H1 (cell line): ENCODE data around the gene STK33. TPM values are rescaled to one million over a fixed set of nuclear protein-coding genes. Genes with fewer than 3 reads are reported as not detected.

ENCODE experiments used
- CTCF ChIA-PET: fragments of 300-600 bp; sonication (Branson Sonifier 250); formaldehyde crosslinking; loops from one replicate; lab custom pipeline; 2021; ENCODE audit not compliant: partially characterized antibody; lab: Charles Lee
- POLR2A ChIA-PET: fragments of 300-600 bp; sonication (Branson Sonifier 250); formaldehyde crosslinking; loops from one replicate; lab custom pipeline; 2021; ENCODE audit warnings: inconsistent platforms; ENCODE audit not compliant: partially characterized antibody; lab: Charles Lee
- DNase-seq, 2 experiments: peaks; one replicate each; pipeline versions ENCODE4 v3.0.0 to v3.0.0-alpha.2; 2010 to 2022; ENCODE audit warnings: low spot score in 2 of 2, low read depth in 1 of 2, mixed read lengths in 1 of 2
- FAIRE-seq: peaks from 2 replicates; lab custom pipeline; 2011; peaks lifted over from hg19 to GRCh38; lab: Jason Lieb, UNC
- H2AFZ ChIP-seq: 2 replicates; pipeline ENCODE4 v1.8.1; 2012; ENCODE audit warnings: low read length, inconsistent platforms
- H2AK5ac ChIP-seq: 2 replicates; pipeline ENCODE4 v1.6.1; 2013; ENCODE audit warnings: low read depth, low read length
- H2BK120ac ChIP-seq: replicated peaks from 2 replicates; pipeline ENCODE3; 2013; ENCODE audit warnings: low read depth, low read length, inconsistent platforms
- H2BK12ac ChIP-seq: 2 replicates; pipeline ENCODE4 v1.6.1; 2013; ENCODE audit warnings: low read depth, low read length
- H2BK15ac ChIP-seq: 2 replicates; pipeline ENCODE4 v1.6.1; 2013; ENCODE audit warnings: low read length
- H2BK20ac ChIP-seq: 2 replicates; pipeline ENCODE4 v1.6.1; 2013; ENCODE audit warnings: low read length
- H2BK5ac ChIP-seq: 2 replicates; pipeline ENCODE4 v1.6.1; 2013; ENCODE audit warnings: low read depth, low read length
- H3K14ac ChIP-seq: 2 replicates; pipeline ENCODE4 v1.6.1; 2013; ENCODE audit warnings: inconsistent platforms; ENCODE audit not compliant: insufficient read length
- H3K18ac ChIP-seq: 2 replicates; pipeline ENCODE4 v1.6.1; 2013; ENCODE audit warnings: low read length; ENCODE audit errors: extremely low read depth
- H3K23ac ChIP-seq: 2 replicates; pipeline ENCODE4 v1.6.1; 2013; ENCODE audit warnings: inconsistent platforms; ENCODE audit not compliant: insufficient read length
- H3K23me2 ChIP-seq: 2 replicates; pipeline ENCODE4 v1.6.1; 2013; ENCODE audit warnings: low read depth, low read length
- H3K27ac ChIP-seq: 2 replicates; pipeline ENCODE4 v1.6.1; 2011; ENCODE audit warnings: low read depth, low read length, inconsistent platforms
- H3K27me3 ChIP-seq, 4 experiments: replicated peaks in 1 of 4; 1 replicate in 1 of 4; 2 replicates in 3 of 4; pipeline versions ENCODE4 v1.6.1 to v1.8.1; 2011 to 2013; ENCODE audit warnings: low read length in 3 of 4, mild to moderate bottlenecking in 3 of 4, inconsistent platforms in 2 of 4, mixed read lengths in 2 of 4, moderate library complexity in 1 of 4; ENCODE audit not compliant: control insufficient read depth in 3 of 4, insufficient read depth in 3 of 4; ENCODE audit errors: extremely low read depth in 1 of 4
- H3K36me3 ChIP-seq, 4 experiments: 2 replicates each; pipeline versions ENCODE4 v1.6.1 to v1.8.1; 2011 to 2013; ENCODE audit warnings: mild to moderate bottlenecking in 4 of 4, low read length in 3 of 4, moderate library complexity in 2 of 4, control low read depth in 1 of 4, inconsistent platforms in 1 of 4; ENCODE audit not compliant: insufficient read depth in 4 of 4, control insufficient read depth in 2 of 4
- H3K4ac ChIP-seq: replicated peaks from 2 replicates; pipeline ENCODE3; 2013; ENCODE audit warnings: low read length, low read depth, mixed read lengths, inconsistent platforms; ENCODE audit not compliant: insufficient read length
- H3K4me1 ChIP-seq, 4 experiments: replicated peaks in 1 of 4; 1 replicate in 1 of 4; 2 replicates in 3 of 4; pipeline versions ENCODE4 v1.6.1 to v1.8.1; 2011 to 2013; ENCODE audit warnings: low read length in 3 of 4, inconsistent platforms in 2 of 4, mixed read lengths in 1 of 4; ENCODE audit not compliant: insufficient read depth in 4 of 4, control insufficient read depth in 3 of 4
- H3K4me2 ChIP-seq, 2 experiments: 2 replicates each; pipeline versions ENCODE4 v1.6.1 to v1.8.1; 2011 to 2013; ENCODE audit warnings: low read depth in 2 of 2, low read length in 2 of 2, control low read depth in 1 of 2, inconsistent platforms in 1 of 2, mild to moderate bottlenecking in 1 of 2; ENCODE audit not compliant: insufficient read depth in 1 of 2
- H3K4me3 ChIP-seq, 4 experiments: fragments of 200-600, 300-600 bp in 1 of 4; sonication (generic), shearing (Covaris generic), sonication (Bioruptor Twin) in 1 of 4; 2 replicates each; pipeline versions ENCODE4 v1.5.1 to v1.8.1; 2011 to 2016; ENCODE audit warnings: low read length in 4 of 4, low read depth in 3 of 4, control low read depth in 2 of 4, inconsistent platforms in 2 of 4, mild to moderate bottlenecking in 2 of 4, mixed read lengths in 1 of 4, moderate library complexity in 1 of 4; ENCODE audit not compliant: insufficient read depth in 2 of 4; ENCODE audit errors: extremely low read depth in 1 of 4
- H3K56ac ChIP-seq: replicated peaks from 2 replicates; pipeline ENCODE3; 2013; ENCODE audit warnings: low read depth, mild to moderate bottlenecking, mixed read lengths, low read length, inconsistent platforms; ENCODE audit not compliant: insufficient read length
- H3K79me1 ChIP-seq: 2 replicates; pipeline ENCODE4 v1.6.1; 2013; ENCODE audit warnings: low read depth, low read length, control low read depth
- H3K79me2 ChIP-seq, 2 experiments: 2 replicates each; pipeline versions ENCODE4 v1.6.1 to v1.8.1; 2012 to 2013; ENCODE audit warnings: low read length in 2 of 2, mild to moderate bottlenecking in 2 of 2, inconsistent platforms in 1 of 2; ENCODE audit not compliant: insufficient read depth in 2 of 2, control insufficient read depth in 1 of 2
- H3K9ac ChIP-seq, 4 experiments: replicated peaks in 1 of 4; 1 replicate in 1 of 4; 2 replicates in 3 of 4; pipeline versions ENCODE4 v1.6.1 to v1.8.1; 2011 to 2013; ENCODE audit warnings: low read depth in 3 of 4, low read length in 3 of 4, control low read depth in 2 of 4, mild to moderate bottlenecking in 2 of 4, moderate library complexity in 2 of 4, inconsistent platforms in 1 of 4; ENCODE audit errors: extremely low read depth in 1 of 4
- H3K9me3 ChIP-seq, 2 experiments: 2 replicates each; pipeline versions ENCODE4 v1.6.1 to v1.8.1; 2012 to 2013; ENCODE audit warnings: mild to moderate bottlenecking in 2 of 2, moderate library complexity in 2 of 2, control low read depth in 1 of 2, inconsistent platforms in 1 of 2, low read depth in 1 of 2, low read length in 1 of 2, mixed read lengths in 1 of 2; ENCODE audit not compliant: insufficient read depth in 2 of 2
- H4K20me1 ChIP-seq, 2 experiments: replicated peaks in 1 of 2; 2 replicates each; pipeline versions ENCODE3 to v1.8.1; 2011 to 2013; ENCODE audit warnings: inconsistent platforms in 2 of 2, low read length in 2 of 2, mild to moderate bottlenecking in 1 of 2; ENCODE audit not compliant: insufficient read depth in 2 of 2, control insufficient read depth in 1 of 2
- H4K5ac ChIP-seq: 2 replicates; pipeline ENCODE4 v1.6.1; 2013; ENCODE audit warnings: low read length, low read depth, mixed read lengths, inconsistent platforms; ENCODE audit not compliant: insufficient read length
- H4K8ac ChIP-seq: 2 replicates; pipeline ENCODE4 v1.8.0; 2013; ENCODE audit warnings: mild to moderate bottlenecking, moderate library complexity, low read length, inconsistent platforms; ENCODE audit not compliant: insufficient read depth; ENCODE audit errors: extremely low read depth
- H4K91ac ChIP-seq: replicated peaks from 2 replicates; pipeline ENCODE3; 2013; ENCODE audit warnings: low read length, mixed read lengths, inconsistent platforms; ENCODE audit not compliant: insufficient read length
- CBX5 ChIP-seq: fragments of 300-800, 300-1000 bp; sonication (generic); IDR thresholded peaks from 2 replicates; pipeline ENCODE4 v1.7.1; 2016; ENCODE audit warnings: antibody characterized with exemption, low read length, low read depth
- CBX8 ChIP-seq: fragments of 300-800, 300-1000 bp; sonication (generic); IDR thresholded peaks from 2 replicates; pipeline ENCODE4 v1.7.1; 2016; ENCODE audit warnings: low read depth, low read length, borderline replicate concordance
- CTCF ChIP-seq, 3 experiments: IDR thresholded peaks; 1 replicate in 2 of 3; 2 replicates in 1 of 3; pipeline versions ENCODE4 v1.5.1 to v1.6.1; 2011; ENCODE audit warnings: low read length in 3 of 3, mild to moderate bottlenecking in 3 of 3, inconsistent platforms in 2 of 3, low read depth in 1 of 3, moderate library complexity in 1 of 3; ENCODE audit not compliant: insufficient read depth in 1 of 3; ENCODE audit errors: control extremely low read depth in 1 of 3
- RAD21 ChIP-seq, 2 experiments: IDR thresholded peaks in 1 of 2; conservative IDR thresholded peaks in 1 of 2; 2 replicates each; pipeline ENCODE4 v1.6.1; 2011; ENCODE audit warnings: low read depth in 2 of 2, low read length in 2 of 2, improper control_type of control experiment in 1 of 2, inconsistent platforms in 1 of 2, mild to moderate bottlenecking in 1 of 2, moderate library complexity in 1 of 2
- SP1 ChIP-seq: IDR thresholded peaks from 2 replicates; pipeline ENCODE4 v1.6.1; 2011; ENCODE audit warnings: low read depth, low read length
- ZNF274 ChIP-seq: IDR thresholded peaks from 2 replicates; pipeline ENCODE4 v1.7.0; 2012; ENCODE audit warnings: low read length, borderline replicate concordance; ENCODE audit errors: extremely low read depth
- WGBS, 2 experiments: shearing (Covaris generic) in 1 of 2; methylation state at CpG; one replicate each; pipeline versions ENCODE4 v1.1.6 to v1.1.7; 2013 to 2015; ENCODE audit warnings: low lambda C conversion rate in 2 of 2, mixed read lengths in 2 of 2, inconsistent platforms in 1 of 2, low coverage in 1 of 2, missing lambda C conversion rate in 1 of 2; ENCODE audit not compliant: insufficient replicate concordance in 2 of 2, insufficient coverage in 1 of 2, insufficient read length in 1 of 2; ENCODE audit errors: extremely low coverage in 1 of 2, missing lambda C conversion rate in 1 of 2; 5-methylcytosine and 5-hydroxymethylcytosine counted together
- polyA plus RNA-seq, 7 experiments: library from polyadenylated mRNA; depleted of rRNA in 3 of 7; stranded (reverse) in 5 of 7; unstranded in 2 of 7; fragments of >200 nt in 5 of 7; fragments of 200-250 nt in 2 of 7; gene quantifications; 1 replicate in 5 of 7; 2 replicates in 1 of 7; 4 replicates in 1 of 7; pipeline versions ENCODE4 v1.2.1 to v1.2.3, GENCODE V29; 2011 to 2013; ENCODE audit warnings: missing spikeins in 2 of 7, mixed read lengths in 2 of 7
- total RNA-seq: library from RNA; stranded (reverse); fragmentation: NEBNext Ultra II Directional; extraction: Animal tissue kit (Norgen Biotek cat#: 25700); gene quantifications from 2 replicates; pipeline ENCODE4 v1.2.1, GENCODE V29; 2021

STK33 gene
- total and polyA plus RNA-seq, 2 of the 8 experiments (the other 6 are each of a cell fraction or from before 2014, with no cell fraction given), result 8.8 to 25.1 TPM

GRCh38 chr11:8360086-8360828 lies 233.8 kb downstream of the STK33 start:
- Histone ChIP-seq H3K4me1 (no peaks in the 10 kb centered on the region; a peak in 2 of 7 replicates), H4K91ac (no peak overlapping the region), H3K4ac (no peak overlapping the region), H2AFZ (no peak overlapping the region), H3K56ac (no peak overlapping the region), H4K5ac (no peak overlapping the region), H2AK5ac (peak overlapping the region; percentile 27; the same call in 1 of the 2 replicates), H3K79me2 (no peaks in the 10 kb centered on the region), H3K27me3 (no peaks in the 10 kb centered on the region), H3K23me2 (no peaks in the 10 kb centered on the region), H4K20me1 (no peaks in the 10 kb centered on the region), H3K4me3 (no peak overlapping the region), H3K23ac (no peak overlapping the region), H2BK20ac (no peak overlapping the region), H3K9me3 (no peaks in the 10 kb centered on the region), H2BK12ac (no peak overlapping the region), H3K36me3 (no peaks in the 10 kb centered on the region), H3K79me1 (no peaks in the 10 kb centered on the region; the same call in 1 of the 2 replicates), H2BK120ac (no peak overlapping the region), H3K9ac (no peak overlapping the region), H3K18ac (no peak overlapping the region), H2BK5ac (0 out of 2 replicates have a peak overlapping the region, but pooled peaks have one; percentile 24), H2BK15ac (no peak overlapping the region), H3K14ac (no peak overlapping the region), H4K8ac (no peak overlapping the region), H3K4me2 (no peak overlapping the region), H3K27ac (no peak overlapping the region)
- TF ChIP-seq SP1, result no peak
- TF ChIP-seq RAD21 (IDR thresholded peaks at IDR 0.05 in 1 of 2, conservative IDR thresholded peaks at IDR 0.05 in 1 of 2; ENCODE audit: low read depth in 2 of 2, low read length in 2 of 2), result peak; percentile 56 to 70
- no peak for TF ChIP-seq CBX5
- TF ChIP-seq CTCF (IDR thresholded peaks at IDR 0.05; ENCODE audit: control extremely low read depth in 1 of 3, insufficient read depth in 1 of 3, low read depth in 1 of 3, low read length in 3 of 3), result peak; percentile 31 to 55 (median 53); a peak in 3 of 4 replicates
- no peak for TF ChIP-seq CBX8
- no peak for TF ChIP-seq ZNF274
- WGBS, 2 experiments, result 89% methylated on average over 9 of the region's 9 CpGs; no CpG with 5 or more reads in 1 of the 2 experiments
- DNase-seq, result no peak
- ChIA-PET POLR2A (no interaction called here), CTCF (interaction anchor here (0.9 to 1.9 kb wide), 9 partner anchors 10 to 207 kb away, joined by 3 to 10 read pairs (median 3); partner anchors contain the start of gene LMO1)
- FAIRE-seq, result no peak
